GM19455 (cell line): ENCODE measurements around the gene SRGAP3.

Experiments
- ATAC-seq: cut with Tn5 transposase; IDR thresholded peaks from one replicate; pipeline ENCODE4 v1.9.1; 2021; ENCODE audit not compliant: unreplicated experiment

Gene SRGAP3

DNA sequence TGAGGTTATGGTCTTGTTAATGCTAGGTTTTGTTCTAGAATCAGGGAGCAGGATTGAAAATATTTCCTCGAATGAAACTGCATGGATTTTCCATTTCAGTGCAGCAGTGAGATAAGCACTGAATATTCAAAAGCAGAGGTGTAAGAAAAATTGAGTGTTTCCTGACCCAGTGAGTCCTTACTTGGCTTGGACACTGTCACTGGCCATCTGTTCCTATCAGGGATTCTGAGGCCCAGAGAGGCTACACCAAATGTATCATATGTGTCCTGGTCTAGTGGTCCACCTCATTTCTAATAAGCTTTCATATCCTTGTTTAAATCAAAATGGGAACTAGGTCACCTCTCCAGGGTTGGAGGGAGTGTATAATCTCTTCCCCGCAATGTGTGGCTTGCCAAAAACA, 225.1 kb downstream of the SRGAP3 start:
- ATAC-seq: no peak

DNA sequence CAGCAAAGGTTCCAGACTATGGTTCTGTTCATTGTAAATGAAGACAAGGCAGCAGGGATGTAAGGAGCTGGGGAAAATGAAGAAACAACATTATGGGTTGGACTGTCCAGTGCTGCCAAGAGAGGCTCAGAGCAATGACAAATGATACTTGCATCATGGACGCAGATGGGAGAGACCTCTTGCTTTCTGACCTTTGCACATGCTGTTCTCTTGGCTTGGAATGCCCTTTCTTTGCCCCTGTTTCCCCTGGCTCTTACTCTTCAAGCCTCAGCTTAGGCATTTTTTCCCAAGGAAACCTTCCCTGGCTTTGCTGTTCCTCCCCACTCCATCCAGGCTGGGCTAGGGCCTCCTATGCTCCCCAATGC, 226.2 kb downstream of the SRGAP3 start:
- ATAC-seq: no peak

DNA sequence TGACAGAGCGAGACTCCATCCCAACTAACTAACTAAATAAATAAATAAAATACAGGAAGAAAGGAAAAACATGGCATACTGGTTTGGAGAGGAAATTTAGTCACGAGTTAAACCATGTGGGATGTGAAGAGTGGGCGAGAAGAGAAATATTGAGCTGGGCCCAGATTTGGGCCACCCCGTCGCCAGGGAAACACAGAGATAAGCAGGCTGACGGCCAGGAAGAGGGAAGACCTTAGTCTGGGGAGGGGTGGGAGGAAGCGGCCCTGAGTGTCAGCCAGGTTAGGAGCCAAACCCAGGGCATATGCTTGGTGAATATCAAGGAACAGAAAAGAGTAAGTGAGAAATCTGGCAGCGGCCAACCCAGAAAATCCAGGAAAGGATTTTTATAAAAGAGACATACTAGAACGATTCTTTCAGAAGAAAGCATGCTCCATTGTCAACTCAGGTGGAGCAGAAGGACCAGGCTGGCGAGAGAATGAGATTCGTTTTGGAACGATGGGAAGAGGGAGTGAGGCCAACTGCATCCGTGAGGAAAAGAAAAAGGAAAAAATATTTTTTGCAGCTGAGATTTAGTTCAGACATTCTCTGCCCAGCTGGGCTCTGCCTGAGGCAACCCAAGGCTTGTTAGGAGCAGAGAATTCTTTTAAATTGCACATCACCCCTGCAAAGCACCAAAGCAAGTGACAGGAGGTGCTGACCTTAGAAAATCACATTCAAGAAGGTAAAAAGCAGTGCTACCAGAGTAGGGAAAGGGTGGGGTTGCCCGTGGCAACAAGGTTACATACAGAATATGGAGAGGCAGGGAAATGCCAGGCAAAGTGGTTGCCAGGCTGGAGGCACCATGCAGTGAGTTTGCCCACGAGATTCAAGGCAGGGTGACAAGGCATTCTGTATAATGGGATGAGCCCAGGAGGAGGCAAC, 226.9 kb downstream of the SRGAP3 start:
- ATAC-seq: no peak

DNA sequence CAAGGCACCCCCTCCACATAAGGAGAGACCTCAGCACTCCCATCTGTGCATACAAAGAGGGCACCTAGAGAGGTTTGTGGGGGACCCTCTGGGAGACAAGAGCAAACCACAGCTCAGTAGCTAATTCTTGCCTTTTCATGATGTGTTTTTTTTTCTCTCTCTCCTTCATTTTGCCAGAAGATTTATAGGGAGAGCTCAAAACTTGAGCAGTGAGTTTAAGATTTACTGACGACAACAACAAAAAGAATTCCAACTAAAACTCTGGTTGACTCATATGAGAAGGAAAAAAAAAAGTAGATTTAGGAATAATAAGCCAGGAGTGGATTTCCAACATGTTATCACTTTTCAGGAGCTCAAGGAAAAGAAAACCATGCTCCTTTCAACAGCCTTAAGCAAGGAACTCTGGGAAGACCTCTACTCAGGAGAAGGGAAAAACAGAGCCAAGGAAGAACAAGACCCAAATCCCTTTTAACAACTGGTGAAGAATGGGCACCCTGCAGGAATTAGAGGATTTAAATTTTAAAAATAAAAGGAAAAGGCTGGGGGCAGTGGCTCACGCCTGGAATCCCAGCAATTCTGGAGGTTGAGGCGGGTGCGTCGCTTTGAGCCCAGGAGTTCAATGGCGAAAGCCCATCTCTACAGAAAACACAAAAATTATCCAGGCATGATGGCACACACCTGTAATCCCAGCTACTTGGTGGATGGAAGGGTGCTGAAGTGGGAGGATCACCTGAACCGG, 228.0 kb downstream of the SRGAP3 start:
- ATAC-seq: no peak

DNA sequence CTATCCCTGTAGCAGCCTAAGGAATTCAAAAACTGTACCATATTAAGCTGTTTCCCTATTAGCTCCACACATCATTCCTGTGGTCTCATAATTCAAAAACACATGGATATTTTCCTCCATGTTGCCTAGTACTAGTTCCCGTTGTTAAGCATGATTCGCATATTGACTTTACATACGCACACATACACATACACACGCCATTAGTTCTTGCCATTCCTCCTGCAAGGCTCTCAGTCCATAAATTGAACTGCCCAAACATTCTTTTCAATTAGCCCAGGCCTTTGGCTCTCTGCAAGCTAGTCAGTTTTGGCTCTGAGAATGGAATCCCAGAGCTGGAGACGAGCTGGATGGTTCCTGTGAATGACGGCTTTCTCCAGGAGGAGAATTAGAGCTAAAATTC, 229.0 kb downstream of the SRGAP3 start:
- no peak for ATAC-seq

DNA sequence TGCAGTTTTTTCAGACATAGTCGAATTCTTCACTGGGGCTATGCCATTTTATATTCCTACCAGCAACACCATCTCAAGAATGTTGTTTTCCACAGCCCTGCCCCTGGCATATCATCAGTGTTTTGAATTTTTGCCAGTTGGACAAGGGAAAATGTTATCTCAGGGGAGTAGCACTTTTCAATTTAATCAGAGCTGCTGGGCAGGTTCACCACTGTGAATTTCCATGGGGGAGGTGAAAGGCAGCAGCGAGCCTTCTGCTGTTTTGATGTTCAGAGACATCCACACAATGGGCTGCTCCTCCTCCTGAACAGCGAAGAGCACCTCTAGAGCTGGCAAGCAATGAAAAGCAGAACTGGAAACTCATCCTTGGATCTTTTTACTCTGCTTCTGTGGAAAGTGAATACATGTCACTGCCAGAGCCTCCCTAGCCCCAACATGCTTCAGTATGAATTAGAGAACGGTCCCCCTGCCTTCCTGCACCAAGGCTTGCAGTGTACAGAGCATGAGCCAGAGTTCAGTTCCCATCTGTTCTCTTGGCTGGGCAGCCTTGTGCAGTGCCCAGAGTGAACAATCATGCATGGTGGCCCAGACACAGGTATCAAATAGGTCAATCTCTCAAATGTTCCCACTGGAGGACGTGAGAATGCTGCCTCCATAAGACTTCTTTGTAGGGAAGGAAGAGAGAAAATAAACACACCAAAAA, 230.0 kb downstream of the SRGAP3 start:
- no peak for ATAC-seq

DNA sequence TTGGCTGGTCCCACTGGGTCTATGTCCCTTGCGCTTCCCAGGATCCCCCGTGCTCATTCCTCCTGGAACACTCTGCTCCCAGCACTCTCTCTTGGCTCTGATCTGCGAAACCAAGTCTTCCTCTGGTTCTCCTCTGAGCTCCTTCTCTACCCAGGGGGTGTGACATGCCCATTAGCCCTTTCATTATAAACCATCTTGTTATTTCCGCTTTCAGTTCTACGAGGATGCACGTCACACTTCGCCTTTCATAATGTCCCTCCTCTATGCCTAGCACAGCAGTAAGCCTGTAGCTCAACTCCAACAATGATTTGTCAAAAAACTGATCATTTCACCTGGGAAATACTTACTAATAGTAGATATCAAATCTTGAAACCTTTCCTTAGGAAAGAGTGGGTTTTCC, 234.2 kb downstream of the SRGAP3 start:
- ATAC-seq: no peak

DNA sequence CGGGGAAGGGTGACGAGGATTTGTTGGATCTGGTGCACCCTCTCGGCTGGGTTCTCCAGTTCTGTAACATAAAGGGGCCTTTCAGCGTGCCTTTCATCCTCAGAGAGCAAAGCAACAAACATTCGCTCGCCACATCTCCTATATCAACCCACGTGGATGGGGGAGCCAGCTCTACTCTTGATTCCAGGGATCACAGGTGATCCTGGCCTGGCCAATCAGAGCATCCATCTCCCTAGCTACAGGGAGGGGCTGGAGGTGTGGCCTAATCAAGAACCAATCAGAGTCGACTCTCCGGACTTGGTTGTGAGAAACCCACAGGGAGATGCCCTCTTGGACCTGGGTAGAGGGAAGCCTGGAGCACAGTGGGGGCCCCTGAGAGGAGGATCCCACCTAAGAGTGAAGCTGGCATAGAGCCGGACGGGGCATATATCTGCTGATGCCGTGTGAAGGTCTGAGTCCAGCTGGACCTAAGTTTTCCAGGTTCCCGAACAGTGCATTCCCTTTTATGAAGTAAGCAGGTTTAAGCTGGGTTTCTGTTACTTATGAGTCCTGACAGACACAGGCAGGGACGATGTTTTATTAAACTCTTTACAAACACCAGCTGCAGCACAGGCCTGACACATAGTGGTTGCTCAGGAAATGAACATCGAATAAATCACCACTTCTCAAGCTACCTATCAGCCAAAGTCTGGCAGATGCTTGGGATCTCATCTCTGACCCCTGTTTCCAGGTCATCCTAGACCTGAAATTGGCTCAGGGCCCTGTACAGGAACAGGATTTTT, 235.5 kb downstream of the SRGAP3 start:
- ATAC-seq: no peak

DNA sequence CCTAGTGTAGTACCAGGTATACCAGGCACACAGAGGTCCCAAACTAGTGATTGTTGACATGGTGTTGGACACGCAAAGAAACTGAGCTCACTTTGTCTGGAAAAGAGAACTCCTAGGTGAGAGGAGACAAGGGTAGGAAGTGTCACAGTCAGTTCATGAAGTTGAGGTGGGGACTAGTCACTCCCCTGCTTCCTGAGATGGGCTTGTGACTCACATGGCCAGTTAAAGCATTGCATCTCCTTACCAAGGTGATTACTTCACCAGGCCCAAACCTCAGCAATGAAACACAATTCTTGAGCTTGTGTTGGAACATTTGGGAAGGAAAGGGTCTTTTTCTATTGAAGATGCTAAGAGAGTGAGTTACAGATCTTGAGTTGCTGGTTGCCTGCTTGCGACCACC, 236.9 kb downstream of the SRGAP3 start:
- no peak for ATAC-seq

DNA sequence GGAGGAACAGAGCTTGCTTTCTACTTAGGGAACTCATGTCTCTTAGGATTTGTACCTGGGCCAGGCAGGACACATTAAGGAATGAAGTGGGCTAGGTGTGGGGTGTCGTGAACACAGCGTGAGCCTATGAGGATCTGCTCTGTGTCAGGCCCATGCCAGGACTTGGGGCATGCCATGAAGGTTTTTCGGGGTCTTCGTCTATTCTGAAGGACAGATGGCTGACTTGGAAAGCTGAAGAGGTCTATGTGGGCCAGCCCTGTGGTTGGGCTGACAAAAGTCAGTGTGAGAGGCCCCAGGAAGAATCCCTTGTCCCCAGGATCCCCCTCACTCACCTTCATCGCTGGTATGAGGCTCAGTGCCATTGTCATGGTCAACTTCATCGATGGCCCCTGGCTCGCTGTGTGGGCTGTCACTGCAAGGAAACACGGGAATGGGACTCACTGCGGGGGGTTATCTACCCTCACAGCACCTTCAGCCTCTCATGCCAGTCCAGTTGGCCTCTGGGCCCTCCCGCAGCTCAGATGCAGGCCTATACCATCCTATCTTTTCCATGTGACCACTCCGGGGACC, 239.4 kb downstream of the SRGAP3 start:
- no peak for ATAC-seq

DNA sequence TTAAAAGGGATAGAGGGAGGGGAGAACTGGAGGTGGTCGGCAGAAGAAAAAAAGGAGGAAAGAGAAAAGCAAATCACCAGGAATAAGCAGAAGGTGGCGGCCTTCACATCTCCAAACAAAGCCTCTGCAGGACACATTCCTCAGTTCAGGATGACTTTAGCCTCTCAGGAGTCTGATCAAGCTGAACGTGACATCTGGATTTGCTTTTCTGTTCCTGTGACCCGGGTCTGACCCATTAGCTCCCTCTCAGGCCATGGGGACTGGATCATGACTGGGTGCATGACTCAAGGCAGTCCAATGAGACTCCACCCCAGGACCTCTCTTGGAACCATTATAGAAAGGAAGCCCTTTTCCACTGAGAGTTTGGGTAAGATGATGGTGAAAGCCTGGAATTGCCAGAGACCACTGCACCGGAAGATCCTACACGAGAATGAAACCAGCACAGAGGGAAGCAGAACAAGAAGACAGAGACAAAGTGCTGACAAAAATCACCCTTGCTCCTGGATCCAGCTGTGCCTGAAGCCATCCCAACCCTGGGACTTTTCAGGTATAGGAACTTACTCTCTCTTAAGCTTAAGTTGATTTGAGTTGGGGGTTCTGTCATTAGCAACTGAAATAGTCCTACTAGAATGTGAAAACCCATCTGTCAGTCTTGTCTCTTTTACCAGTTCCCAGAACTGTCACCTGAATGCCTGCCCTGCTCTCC, 240.7 kb downstream of the SRGAP3 start:
- ATAC-seq: no peak

DNA sequence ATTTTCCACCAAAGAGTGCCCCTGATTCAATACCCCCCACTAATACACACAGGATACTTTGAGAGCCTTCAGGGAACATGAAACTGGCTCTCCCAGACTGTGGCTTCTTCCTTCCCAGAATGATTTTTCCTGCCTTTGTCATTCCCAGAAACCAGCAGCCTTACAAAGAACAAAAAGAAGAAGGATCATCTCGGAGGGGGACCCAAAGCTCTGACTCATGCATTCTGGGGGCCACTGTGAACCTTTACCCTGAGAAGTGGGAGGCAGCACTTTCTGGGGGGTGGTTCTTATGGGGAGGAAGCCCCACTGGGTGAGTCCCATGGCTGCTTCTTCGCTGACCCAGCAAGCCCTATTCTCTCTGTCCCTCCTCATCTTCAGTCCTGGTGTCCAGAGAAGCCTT, 241.5 kb downstream of the SRGAP3 start:
- ATAC-seq: no peak

DNA sequence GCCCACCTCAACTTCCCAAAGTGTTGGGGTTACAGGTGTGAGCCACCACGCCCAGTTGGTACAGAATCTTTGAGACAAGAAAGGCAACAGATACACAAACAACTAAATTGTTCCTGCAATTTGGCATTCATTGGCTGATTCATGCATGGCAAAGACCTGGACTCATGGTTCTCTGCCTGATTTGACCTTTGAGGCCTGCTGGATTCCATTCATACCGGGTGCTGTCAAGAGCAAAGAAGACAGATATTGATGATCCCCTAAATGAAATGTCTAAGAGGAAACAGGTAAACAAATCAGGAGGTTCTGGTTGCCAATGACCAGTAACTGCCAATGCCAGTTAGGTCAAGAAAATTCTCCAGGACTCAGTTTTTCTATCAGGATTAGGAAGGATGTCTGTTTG, 242.2 kb downstream of the SRGAP3 start:
- ATAC-seq: no peak

DNA sequence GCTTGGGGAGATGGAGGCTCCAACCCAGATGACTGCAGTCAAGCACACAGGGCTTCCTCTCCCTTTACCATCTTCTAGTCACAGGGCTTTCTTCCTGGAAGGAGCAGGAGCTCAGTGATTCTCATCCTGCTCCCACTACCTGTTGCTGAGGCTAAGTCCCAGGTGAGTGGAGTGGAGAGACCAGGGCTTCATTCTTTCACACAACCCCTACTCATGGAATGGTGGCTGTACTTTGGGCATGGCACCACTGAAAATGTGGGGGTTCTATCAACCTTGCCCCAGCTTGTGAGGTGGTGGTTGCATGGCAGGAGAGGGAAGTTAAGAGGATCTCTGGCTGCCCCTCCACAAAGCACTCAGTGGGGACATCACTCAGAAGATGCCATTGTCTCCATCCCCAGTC, 249.4 kb downstream of the SRGAP3 start:
- no peak for ATAC-seq

DNA sequence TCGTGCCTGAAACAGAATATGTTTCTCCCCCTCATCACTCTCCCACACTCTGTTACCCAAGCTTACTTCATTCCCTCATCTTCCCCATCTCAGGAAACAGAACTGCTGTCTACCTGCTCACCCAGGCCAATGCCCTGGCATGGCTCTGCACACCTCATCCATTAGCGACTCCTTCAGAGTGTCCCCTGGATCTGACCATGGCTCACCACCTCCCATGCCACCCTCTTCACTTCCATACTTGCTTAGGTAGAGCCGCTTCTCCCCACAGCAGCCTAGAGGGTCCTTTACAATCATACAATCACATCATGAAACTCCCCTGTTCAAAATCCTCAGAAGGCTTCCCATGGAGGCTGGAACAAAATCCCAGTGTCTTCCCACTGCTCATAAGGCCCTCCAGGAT, 252.3 kb downstream of the SRGAP3 start:
- no peak for ATAC-seq

DNA sequence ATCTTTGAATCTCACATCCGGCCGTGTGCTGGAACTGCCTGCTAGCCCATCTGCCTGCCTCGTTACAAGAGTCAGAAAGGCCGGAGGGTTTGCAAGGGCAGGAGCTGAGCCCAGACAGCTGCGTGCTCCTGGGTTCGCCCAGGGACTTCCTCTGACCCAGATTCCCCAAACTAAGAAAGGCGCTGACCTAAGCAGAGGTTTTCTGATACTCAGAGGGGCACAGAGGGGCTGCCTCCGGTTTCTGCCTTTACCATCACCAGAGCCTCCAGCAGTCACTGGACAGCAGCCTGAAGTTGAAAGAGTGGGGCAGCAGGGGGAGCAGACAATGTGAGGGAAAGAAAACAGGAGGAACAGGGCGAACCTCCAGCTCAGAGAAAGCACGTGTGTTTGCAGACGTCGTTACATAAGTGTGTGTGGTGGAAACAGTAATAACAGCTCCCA, 252.7 kb downstream of the SRGAP3 start:
- ATAC-seq: no peak

DNA sequence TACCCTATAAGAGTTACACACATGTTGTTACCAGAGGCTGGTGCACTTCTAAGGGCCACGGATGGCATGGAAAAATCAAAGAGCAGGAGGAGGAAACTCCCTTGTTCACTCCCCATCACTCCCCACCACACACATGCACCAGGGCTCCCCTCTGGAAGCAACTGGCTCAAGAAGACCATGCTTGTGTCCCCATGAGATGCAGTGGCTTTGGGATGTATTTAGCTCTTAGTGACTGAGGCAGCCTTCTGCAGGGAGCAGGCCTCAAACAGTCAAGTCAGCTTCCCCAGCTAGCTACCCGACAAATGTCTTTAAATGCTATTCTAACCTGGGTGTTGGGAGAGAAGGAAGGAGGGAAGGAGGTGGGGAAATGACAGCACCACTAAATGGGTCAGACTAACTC, 253.2 kb downstream of the SRGAP3 start:
- no peak for ATAC-seq

DNA sequence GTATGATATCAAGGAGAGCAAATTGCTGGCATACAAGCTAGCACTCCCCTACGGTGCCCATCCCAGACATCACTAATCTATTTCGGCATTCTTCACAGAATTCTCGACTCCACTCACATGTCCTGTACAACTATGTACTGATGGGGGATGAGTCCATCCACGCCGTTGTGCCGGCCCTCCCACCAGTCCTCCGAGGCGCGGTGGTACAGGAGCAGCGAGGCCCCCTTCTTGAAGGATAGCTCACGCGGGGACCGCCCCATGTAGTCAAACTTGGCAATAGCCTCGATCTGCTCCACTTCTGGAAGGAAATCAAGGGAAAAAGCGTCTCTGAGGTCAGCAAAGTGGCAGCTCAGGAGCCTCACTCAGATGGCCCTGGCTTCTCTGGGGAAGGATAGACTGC, 255.2 kb downstream of the SRGAP3 start:
- no peak for ATAC-seq

DNA sequence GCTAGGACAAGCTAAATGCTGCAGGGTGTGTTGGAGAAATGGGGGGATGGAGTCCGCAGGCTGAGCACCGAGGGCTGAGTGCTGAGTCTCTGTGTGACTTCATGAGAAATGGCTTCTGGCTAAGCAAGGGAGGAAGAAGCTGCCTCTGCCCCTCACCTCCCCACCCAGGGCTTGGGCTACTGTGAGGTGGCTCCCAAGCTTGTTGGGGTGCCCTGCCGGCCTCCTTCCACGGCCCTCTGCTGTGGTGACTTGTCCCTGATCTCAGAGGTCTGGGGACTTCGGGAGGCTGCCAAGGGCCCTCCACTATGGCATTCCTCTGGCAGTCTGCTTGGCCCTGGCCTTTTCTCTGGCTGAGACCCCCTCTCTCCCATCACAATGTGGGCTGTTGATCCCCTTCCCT, 256.1 kb downstream of the SRGAP3 start:
- no peak for ATAC-seq

DNA sequence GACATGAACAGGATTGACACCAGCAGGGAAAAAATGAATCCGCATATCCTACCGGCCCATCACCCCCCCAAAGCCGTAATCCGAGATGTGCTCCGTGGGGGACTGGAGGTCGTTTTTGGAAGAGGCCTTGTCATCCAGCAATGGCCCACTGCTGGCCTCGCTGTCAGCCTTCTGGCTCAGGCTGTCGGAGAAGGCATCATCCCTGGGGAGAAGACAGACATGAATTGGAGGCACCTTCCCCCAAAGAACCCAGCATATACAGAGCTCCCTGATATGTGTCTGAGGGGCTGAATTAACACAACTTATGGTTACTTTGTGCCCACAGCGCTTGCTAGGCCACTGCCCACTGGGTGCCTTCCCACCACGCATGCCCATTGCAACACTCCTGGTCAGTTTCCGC, 256.6 kb downstream of the SRGAP3 start:
- ATAC-seq: no peak
